Measurements from ENCODE around the gene BTBD10.

Gene BTBD10

DNA sequence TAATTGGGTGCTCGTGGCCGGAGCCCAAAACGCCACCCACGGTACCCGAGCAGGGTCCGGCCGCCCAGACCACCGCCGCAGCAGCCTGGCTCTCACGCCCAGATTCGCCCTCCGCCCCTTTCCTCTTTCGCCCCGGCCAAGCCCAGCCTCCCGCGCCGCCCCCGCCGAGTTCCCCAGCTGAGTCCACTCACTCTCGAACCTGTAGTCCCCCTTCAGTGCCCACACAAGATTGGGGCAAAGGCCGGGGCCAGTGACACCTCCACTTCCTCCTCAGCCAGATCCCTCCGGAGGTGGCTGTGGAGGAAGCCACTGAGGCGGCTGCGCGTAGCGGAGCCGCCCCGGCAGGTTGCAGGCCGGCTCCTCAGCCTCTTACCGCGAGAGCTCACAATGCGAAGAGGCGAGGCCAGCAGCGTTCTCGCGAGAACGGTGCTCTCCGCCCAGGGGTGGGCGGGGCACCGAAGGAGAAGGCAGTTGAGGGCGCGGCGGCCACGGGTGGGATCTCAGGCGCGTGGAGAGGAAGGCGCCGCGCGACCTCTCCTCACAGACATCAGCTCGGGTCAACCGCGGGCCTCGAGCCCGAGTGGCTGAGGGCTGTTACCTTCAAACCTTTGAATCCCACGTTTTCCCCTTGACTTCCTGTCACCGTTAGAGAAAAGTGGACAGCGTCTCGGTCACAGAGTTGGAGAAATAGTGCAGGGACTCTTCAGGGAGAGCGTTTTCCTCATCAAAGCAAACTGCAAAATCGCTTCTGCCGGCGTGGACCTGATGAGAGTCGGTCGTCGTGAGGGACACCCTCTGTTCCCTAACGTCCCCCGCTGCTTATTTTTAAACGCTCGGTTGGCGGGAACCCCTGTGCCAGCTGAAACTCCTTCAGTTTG is at the start of gene BTBD10:
Gene BTBD10 (minus strand): TSS at position 322 of the 878 bp plus-strand sequence. CDS start 18,098 bp downstream, outside the sequence.
- DNase-seq = peak; percentile 37 to 93 (median 84)

DNA sequence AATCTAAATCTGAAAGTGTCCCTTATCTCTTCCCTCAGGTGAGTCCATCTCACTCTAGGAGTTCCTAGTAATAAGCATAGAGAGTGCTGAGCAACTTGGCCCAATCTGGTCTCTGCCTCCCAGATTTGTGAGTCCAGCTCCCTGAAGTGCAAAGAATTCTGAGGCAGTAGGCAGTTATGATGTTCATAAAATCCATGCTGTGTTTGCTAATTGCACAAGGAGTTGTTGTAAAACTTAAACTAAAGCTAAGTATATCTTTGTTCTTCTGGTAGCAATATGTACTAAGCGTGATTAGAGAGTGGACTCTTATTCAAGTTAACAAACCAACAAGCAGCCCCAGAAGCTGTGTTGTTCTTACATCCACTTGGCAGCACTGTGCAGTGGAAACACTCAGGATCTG is 40.4 kb upstream of the BTBD10 start:
- no peak for DNase-seq

DNA sequence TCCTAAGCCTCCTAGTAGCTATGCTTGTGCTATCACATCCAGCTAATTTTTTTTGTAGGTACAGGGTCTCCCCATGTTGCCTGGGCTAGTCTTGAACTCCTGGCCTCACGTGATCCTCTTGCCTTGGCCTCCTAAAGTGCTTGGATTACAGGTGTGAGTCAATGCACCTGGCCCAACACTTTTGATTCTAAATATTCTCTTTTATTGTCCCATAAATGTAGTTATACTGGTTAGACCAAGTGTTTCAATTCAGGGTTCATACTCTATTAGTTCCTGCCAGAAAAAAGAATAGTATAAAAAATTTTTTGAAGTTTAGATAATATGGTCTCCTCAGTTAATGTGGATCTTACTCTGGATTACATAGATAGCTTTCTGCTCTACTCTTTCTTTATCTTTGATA is 39.5 kb upstream of the BTBD10 start:
- DNase-seq = no peak

DNA sequence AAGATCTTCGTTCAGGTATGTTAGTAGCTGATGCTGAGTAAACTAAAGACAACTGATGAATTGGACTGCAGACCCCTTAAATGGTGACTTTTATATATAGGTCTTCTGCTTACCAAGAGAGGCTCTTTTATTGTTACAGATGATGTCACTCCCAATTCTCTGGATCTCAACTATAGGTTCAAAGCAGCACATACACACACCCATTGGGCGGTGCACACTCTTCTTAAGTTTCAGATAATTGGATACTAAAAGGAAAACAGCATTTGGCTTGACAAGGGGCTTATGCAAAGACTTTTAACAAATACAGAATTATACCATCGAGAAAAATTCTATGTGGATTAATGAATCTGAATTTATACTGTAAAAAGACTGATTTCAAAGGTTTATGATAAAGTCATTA is 32.9 kb upstream of the BTBD10 start, which contains the start of gene PTH:
Gene PTH (minus strand): TSS at position 69 of the 400 bp plus-strand sequence. CDS start 3,142 bp downstream, outside the sequence.
- DNase-seq = no peak

DNA sequence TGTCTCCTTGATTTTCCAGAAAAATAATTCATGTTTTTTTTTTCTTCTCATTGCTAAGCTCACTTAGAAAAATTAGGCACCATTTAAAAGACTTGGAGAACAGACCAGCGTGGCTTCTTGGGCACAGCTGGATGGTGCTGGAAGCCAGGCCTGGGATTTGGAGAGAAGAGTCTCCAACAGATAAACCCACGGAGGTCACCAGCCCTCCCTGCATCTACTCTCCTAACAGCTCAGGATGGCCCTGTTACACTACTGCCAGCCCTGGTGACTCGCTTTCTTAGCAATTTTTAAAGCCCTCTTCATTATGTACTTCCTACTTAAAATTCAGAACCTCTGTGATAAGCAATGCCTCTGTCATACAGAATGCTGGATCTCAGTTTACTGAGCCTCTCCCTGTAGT is 31.0 kb upstream of the BTBD10 start:
- no peak for DNase-seq

DNA sequence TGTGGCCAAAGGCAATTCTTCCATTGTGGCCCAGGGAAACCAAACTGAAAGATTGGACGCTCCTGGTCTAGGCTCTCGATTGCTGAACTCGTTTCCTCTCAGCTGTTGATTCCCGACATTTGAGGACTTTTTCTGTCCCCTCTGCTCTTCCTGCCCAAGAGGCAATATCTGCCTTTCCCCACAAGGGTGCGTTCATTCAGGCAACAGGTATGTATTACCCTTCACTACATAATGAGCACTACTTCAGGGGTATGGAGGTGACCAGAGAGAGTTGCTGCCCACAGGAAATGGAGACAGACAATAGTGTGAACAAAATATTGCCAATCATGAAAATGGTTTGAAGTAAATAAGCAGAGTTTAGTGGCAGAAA is 24.6 kb upstream of the BTBD10 start:
- no peak for DNase-seq

DNA sequence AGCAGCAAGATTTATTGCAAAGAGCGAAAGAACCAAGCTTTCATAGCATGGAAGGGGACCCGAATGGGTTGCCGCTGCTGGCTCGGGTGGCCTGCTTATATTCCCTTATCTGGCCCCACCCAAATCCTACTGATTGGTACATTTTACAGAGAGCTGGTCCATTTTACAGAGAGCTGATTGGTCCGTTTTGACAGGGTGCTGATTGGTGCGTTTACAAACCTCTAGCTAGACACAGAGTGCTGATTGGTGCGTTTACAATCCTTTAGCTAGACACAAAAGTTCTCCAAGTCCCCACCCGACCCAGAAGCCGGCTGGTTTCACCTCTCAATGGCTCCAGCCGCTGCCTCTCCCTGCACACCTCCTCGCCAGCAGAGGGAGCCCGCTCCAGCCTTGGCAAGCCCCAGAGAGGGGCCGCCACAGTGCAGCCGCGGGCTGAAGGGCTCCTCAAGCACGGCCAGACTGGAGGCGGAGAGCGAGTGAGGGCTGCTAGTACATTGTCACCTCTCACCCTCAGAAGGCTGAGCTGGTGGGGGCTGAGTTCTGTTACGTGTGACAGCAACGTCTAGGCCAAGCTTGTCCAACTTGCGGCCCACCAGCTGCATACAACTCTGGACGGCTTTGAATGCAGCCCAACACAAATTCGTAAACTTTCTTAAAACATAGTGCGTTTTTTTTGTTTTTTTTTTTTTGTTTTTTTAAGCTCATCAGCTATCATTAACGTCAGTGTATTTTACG is 24.1 kb upstream of the BTBD10 start:
- DNase-seq = peak in 5 of 56 donors; percentile 3 to 28 (median 10)

DNA sequence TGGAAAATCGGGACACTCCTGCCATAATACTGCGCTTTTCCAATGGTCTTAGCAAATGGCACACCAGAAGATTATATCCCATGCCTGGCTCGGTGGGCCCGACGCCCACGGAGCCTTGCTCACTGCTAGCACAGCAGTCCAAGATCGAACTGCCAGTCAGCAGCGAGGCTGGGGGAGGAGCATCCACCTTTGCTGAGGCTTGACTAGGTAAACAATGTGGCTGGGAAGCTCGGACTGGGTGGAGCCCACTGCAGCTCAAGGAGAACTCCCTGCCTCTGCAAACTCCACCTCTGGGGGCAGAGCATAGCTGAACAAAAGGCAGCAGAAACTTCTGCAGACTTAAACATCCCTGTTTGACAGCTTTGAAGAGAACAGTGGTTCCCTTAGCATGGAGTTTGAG is 17.2 kb upstream of the BTBD10 start:
- DNase-seq = no peak

DNA sequence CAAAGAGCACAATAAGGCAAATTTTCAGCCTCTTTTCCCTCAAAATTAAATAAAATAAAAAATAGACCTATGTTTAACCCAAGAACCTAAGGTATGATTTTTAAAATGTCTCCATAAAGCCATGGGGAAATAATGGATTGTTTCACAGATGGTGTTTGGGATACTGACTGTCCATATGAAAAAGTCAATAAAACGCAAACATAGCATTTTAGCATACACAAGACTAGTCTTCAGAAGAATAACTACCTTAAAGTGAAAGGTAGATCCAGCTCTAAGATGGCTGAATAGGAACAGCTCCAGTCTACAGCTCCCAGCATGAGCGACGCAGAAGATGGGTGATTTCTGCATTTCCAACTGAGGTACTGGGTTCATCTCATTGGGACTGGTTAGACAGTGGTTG is 16.7 kb upstream of the BTBD10 start:
- no peak for DNase-seq

DNA sequence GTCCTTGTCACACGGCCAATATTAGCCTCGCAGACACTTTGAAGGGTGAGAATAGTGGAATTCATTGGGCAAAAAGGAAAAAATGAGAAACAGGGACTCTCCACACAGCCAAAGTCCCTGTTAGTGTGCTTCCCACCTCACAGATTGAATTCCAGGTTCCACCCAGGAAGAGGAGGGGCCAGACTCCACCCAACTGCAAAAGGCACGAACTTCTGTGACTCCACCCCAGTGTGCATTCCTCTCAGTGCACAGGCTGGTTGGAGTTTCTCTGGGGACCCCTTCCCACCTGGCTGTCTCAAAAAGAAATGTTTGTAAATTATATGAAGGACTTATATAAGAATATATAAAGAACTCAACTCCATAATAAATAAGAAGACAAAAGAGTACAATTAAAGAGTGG is 12.1 kb upstream of the BTBD10 start:
- DNase-seq = no peak

DNA sequence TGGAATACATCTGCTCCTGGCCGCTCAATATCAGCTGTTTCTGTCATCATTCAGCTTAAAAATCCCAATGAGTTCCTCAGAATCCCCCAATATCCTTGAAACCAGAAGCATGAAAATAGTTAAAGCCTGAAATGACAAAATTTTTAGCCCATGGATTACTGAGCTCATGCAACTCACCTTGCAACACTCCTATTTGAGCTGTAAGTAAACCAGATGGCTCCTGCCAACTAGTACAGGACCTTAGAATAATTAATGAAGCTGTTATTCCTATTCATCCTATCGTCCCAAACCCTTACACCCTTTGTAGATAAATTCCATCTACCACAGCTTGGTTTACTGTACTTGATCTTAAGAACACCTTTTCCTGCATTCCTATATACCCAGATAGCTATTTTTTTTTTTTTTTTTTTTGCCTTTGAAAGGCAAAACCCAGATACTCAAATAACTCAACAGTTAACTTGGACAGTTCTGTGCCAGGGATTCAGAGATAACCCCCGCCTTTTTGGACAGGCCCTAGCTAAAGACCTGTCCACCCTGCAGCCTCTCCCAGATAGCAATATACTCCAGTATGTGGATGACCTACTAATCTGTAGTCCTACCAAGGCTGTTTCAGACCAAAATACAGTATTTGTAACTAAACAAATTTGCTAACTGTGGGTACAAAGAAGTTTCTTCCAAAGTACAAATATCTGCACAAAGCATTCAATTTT is 10.1 kb upstream of the BTBD10 start:
- no peak for DNase-seq

DNA sequence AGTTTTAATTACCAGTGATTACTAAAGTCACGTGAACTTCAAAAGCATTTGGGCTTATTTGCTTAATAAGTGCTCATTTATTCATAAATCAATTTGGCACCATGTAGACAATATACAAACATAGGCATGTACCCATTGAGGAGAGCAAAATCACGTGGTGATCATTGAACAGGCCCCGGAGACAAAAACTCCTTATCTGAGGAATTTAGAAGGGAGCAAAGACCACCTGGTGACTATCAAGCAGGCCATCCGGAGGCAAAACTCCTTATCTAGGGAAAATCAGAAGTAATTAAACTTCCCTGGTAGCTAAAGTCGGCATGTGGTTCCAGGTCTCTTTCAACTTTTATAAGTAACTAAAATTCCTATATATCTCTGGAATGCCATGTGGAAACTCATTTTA is 5.7 kb upstream of the BTBD10 start:
- DNase-seq = no peak

DNA sequence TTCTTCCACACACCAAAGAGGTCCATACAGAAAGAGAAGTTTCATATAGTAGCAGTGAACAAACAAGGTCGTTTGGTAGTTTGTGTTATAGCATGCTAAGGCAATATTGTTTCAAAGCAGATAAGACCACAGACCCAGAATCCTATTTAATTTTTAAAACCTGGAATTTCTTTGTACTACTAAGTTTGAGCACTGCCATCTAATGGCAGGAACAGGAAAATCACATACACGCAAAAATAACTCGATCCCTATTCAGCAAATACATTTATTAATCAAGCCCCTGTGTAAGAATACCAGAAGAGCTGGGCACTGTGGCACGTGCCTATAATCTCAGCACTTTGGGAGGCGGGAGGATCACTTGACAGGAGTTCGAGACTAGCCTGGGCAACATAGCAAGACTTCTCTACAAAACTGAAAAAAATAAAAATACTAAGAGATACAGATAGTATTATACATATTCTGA is 2.9 kb upstream of the BTBD10 start:
- peak in 2 of 56 donors; percentile 20 to 21 for DNase-seq

DNA sequence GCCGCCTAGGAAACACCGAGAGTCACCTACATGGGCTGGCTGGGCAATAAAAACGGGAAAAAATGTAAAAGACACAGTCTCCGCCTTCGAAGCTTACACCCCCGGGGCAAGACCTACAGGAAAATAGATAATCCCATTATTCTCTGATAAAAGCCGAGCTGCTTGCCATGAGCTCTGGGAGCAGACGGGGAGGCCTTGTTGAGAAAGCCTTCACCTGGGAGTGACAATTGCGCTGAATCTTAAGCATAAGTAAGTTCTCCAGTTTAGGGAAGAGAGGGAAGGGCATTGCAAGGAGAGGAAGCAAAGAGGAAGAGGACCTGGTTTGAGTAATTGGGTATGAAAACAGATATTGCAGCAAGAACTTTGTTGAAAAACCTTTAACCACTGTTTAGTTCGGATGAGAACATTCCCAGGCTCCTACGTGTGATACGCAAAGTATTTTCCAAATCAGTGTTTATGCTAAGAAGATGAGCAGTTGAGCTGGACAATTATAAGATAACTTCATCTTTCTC is 813 bp upstream of the BTBD10 start:
- DNase-seq = no peak

DNA sequence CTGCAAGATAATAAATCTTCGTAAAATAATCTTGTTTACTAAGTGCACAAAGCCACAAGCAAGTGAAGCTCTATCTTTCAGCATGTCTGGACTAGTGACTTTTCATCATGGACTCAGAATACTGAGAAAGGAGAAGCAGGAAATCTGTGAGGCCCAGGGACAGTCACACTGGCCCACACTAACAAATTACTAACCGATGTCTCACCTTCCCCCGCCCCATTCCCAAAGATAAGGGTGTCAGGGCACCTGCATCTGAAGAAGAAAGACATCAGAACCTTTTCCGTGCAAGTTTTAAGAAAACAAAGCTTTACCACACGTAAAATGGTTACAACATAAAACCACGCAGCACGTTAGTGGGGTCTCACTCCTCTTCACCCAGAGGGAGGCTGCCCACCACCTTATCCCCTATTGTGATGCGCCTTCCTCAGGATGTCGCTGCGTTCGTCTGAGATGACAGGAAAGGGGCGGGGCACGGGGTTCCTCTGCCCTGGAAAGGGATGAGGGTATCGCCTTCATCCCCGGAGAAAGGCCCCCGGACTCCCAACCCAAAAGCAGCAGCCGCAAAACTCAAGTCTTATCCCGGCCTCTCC is 616 bp downstream of the BTBD10 start:
- DNase-seq = peak in 25 of 56 donors; percentile 18 to 71 (median 47)

DNA sequence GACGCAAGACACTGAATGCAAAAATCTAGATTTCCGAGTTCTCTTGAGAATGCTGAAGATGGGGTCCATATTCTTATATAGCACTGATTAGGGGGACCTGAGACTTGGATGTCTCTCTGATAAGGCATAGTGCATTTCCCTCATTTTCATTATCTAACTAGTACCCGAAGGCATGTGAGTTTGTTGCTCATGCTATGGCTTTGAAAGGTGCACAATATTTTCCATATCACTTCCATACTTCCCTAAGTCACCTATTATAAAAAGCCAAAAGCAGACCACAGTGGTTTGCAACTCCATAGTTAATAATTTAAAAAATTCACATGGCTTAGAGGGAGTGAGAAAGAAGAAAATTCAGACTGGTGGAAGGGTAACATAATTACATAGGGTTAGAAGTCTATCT is 1.7 kb downstream of the BTBD10 start:
- no peak for DNase-seq

DNA sequence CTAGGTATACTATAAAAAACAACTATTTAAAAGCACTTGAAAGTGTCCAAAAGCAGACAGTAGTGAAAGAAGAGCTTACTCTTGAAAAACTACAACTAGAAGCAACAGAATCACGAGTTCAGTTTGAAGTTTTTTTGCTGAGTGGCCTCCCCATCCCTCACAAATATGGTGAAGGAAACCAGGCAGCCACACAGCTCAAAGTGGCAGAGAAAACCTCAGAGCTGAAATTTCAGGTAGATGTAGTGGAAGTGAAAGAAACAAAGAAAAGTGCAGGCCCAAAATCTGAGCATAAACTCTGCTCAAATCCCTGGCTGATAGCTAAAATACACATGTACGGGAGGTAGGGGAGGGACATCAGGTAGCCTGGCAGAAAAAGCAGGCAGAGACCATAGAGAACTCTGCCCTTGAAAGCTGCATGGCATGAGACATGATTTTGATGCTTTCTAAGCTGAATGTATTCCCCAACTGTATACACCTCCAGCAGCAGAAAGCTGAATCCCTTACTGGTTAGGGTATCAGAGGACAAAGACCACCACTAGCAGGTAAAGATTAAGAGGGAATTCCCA is 12.1 kb downstream of the BTBD10 start:
- DNase-seq = no peak

DNA sequence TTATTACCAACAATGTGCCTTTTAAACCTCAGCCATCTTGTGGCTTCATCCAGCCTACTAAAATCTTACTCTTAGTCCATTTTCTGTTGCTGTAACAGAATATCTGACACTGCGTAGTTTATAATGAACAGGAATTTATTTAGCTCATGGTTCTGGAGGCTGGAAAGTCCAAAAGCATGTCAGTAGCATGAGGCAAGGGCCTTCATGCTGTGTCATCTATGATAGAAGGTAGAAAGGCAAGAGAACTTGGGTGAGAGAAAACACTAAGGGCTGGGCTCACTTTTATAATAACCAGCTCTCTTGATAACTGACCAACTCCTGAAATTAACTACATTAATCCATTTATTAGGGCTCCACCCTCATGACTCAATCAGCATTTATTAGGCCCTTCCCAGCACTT is 13.5 kb downstream of the BTBD10 start:
- no peak for DNase-seq

DNA sequence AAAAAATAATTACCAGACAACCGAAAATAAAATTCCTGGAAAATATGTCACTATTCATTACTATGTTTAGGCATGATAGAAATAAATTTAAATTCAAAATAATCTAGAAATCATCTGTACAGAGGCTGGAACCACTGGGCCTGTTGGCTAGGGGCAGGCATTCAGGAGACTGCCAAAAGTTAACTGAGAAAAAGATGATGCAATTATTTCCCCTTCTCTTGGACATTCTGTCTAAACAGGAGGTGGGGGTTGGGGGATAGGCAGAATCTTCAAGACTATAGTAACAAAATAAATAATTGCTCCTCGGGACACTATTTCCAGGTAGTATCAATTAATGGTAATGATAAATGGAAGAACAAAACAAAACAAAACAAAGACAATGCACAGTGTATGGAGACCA is 14.1 kb downstream of the BTBD10 start:
- DNase-seq = no peak

DNA sequence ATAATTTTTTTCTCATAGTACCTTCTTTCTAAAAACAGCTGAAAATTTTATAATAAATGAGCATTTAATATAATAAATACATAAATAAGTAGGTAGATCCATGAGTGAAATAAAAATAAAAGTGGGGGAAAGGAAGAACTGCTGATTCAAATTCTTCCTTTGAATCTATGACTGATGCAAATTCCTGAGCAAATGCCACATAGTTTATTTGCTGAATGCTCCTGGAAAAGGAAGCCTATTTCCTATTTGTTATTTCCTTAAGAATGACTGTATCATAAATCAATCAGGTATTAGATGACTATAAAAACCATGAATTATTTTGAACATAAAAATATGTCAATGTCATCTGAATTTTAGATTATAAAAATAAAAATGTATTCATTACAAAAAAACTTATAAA is 16.6 kb downstream of the BTBD10 start:
- no peak for DNase-seq

DNA sequence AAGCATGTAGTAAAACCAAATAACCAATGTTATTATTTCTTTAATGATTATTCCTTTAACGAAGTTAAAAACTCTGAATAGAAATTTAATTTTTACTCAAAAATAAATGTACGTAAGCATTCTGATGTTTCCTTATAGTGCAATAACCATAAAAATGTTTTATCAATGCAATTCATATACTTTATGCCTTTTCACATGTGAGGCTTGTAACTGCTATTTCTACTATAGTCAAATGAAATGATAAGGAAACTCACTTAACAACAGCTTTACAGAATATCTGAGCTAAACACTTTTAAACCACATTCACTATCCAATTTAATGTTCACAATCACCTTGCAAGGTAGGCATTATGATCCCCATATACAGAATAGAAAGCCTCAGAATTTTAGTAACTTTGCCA is 17.4 kb downstream of the BTBD10 start:
- DNase-seq = no peak
